Measurements from ENCODE around the gene CASP8AP2.
A peak's percentile ranks its signal among the peaks of the same experiment; 100 is the strongest.
"Not testable (repeated sequence)": the region's sequence is repeated elsewhere in the genome, so short reads cannot be mapped to it uniquely, and the experiment has no call there.

Gene CASP8AP2

GRCh38 chr6:89829472-89830169 is at the start of gene CASP8AP2:
Gene CASP8AP2, plus strand, starts transcription at chr6:89829880.
- no peak for TF ChIP-seq CTCF (IDR thresholded peaks at IDR 0.05; ENCODE audit: low read length, missing control alignments)
- H3K4me3 ChIP-seq (replicated peaks; ENCODE audit: low read depth, low read length): peak within 1 kb of the TSS; percentile 95
- DNase-seq (ENCODE audit: low read depth): peak; percentile 99

GRCh38 chr6:89781070-89782034 is 48.3 kb upstream of the CASP8AP2 start:
- TF ChIP-seq CTCF (IDR thresholded peaks at IDR 0.05; ENCODE audit: low read length, missing control alignments): no peak
- DNase-seq (ENCODE audit: low read depth): no peak
- H3K4me3 ChIP-seq (replicated peaks; ENCODE audit: low read depth, low read length): no peak overlapping the region

- DNase-seq (ENCODE audit: low read depth): no peak
- no peak overlapping the region for H3K4me3 ChIP-seq (replicated peaks; ENCODE audit: low read depth, low read length)
- no peak for TF ChIP-seq CTCF (IDR thresholded peaks at IDR 0.05; ENCODE audit: low read length, missing control alignments)
These were observed 47.5 kb upstream of the CASP8AP2 start for GRCh38 chr6:89782222-89782621.

- H3K4me3 ChIP-seq (replicated peaks; ENCODE audit: low read depth, low read length); DNase-seq (ENCODE audit: low read depth): not testable (repeated sequence)
These were observed 46.4 kb upstream of the CASP8AP2 start for GRCh38 chr6:89783293-89783692.

- no peak overlapping the region for H3K4me3 ChIP-seq (replicated peaks; ENCODE audit: low read depth, low read length)
- TF ChIP-seq CTCF (IDR thresholded peaks at IDR 0.05; ENCODE audit: low read length, missing control alignments): no peak
- DNase-seq (ENCODE audit: low read depth): no peak
These were observed 44.8 kb upstream of the CASP8AP2 start for GRCh38 chr6:89784838-89785237.

- TF ChIP-seq CTCF (IDR thresholded peaks at IDR 0.05; ENCODE audit: low read length, missing control alignments): no peak
- DNase-seq (ENCODE audit: low read depth): no peak
- H3K4me3 ChIP-seq (replicated peaks; ENCODE audit: low read depth, low read length): no peak overlapping the region
These were observed 42.7 kb upstream of the CASP8AP2 start for GRCh38 chr6:89786970-89787369.

- H3K4me3 ChIP-seq (replicated peaks; ENCODE audit: low read depth, low read length): no peak overlapping the region
- TF ChIP-seq CTCF (IDR thresholded peaks at IDR 0.05; ENCODE audit: low read length, missing control alignments): no peak
- DNase-seq (ENCODE audit: low read depth): no peak
These were observed 41.9 kb upstream of the CASP8AP2 start for GRCh38 chr6:89787660-89788328.
